Measurements from ENCODE around the gene SLC38A7.

- TF ChIP-seq CTCF (conservative IDR thresholded peaks at IDR 0.05; ENCODE audit: low read depth in 2 of 2) (no peak), EZH2 (IDR thresholded peaks at IDR 0.05; ENCODE audit: low read depth, unreplicated experiment) (no peak), POLR2AphosphoS5 (IDR thresholded peaks at IDR 0.05; ENCODE audit: low read depth) (no peak), REST (IDR thresholded peaks at IDR 0.05; ENCODE audit: unreplicated experiment) (no peak), EZH2phosphoT487 (IDR thresholded peaks at IDR 0.05; ENCODE audit: unreplicated experiment) (no peak), CREB1 (CRISPR knock-in tag; IDR thresholded peaks at IDR 0.05; ENCODE audit: low read depth) (no peak), JUNB (IDR thresholded peaks at IDR 0.05; ENCODE audit: unreplicated experiment) (no peak), ZNF114 (CRISPR knock-in tag; IDR thresholded peaks at IDR 0.05) (no peak)
Measured at GRCh38 chr16:58647107-58647506, 37.5 kb downstream of the SLC38A7 start.
